ENCODE measurements around the gene MYBPC3. TPM values are rescaled to one million over a fixed set of nuclear protein-coding genes. Genes with fewer than 3 reads are reported as not detected.

The MYBPC3 gene
- total RNA-seq, 2 experiments from 2014 or later: not detected

DNA sequence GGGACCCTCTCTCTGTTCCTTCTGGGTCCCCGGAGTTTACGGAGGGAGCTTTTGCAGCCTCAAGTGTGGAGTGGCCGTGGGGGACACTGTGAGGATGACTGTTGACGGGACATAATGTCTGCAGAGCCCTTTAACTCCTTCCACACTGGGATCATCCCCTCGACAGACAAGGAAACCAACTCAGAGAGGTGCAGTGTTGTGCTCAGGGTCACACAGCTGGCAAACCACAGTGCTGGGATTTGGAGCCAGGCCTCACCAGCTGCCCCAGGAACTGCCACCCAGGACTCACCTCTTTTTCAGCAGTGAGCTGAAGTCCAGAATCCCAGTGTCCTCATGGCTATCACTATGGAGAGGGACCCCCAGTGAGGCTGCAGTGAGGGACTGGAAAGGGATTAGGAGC lies 5.4 kb downstream of the MYBPC3 start:
- ChIA-PET POLR2A (no interaction called here), CTCF (interaction anchor here (1.4 kb wide), 1 partner anchor 10 kb away, joined by 3 read pairs; no protein-coding TSS in a partner anchor)

DNA sequence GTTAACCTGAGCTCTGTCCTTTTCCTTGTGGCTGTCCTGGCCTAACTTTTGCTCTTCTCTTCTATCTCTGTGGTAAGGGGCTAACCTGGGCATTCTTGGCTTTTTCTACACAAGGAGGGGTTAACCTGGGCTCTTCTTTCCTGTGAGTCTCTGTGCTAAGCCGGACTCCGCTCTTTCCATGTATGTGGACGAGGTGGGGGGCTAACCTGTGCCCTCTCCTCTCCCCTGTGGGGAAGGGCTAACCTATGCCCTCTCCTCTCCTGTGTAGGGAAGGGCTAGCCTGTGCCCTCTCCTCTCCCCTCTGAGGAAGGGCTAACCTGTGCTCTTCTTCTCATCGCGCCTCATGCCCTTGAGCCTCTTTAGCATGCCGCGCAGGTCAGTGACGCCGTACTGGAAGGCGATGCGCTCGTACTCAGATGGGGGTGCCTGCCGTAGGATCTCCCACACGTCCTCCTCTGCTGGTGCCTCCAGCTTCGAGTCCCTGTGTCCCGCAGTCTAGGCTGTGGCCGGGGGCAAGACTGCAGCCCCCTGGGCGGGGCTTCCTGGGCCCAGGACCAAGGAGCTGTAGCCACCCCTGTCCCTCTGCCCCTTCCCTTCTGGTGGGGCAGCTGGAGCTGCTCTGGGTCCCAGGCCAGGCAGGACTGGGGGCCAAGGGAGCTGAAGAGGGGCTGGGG lies 6.5 kb downstream of the MYBPC3 start:
- ChIA-PET CTCF (interaction anchor here (1.4 kb wide), 1 partner anchor 9 kb away, joined by 3 read pairs; no protein-coding TSS in a partner anchor), POLR2A (interaction anchor here (0.7 kb wide), 1 partner anchor 232 kb away, joined by 6 read pairs; no protein-coding TSS in a partner anchor)

DNA sequence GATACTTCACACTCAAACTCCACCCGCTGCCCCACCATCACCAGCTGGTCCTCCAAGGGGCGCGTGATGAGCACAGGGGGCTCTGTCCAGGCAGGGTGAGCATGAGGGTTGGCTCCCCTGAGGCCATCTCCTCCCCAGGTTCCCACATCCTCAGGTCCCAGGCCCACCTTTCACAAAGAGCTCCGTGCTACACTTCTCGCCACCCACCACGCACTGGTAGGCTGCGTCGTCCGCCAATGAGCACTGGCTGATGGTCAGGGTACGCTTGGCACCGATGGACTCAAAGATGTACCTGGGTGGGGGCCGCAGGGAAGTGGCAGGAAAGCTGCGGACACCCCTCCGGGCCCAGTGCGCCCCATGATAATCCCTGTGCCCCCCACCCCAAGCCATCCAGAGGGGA lies 9.6 kb downstream of the MYBPC3 start:
- POLR2A ChIA-PET: no interaction called here
- CTCF ChIA-PET: no interaction called here

DNA sequence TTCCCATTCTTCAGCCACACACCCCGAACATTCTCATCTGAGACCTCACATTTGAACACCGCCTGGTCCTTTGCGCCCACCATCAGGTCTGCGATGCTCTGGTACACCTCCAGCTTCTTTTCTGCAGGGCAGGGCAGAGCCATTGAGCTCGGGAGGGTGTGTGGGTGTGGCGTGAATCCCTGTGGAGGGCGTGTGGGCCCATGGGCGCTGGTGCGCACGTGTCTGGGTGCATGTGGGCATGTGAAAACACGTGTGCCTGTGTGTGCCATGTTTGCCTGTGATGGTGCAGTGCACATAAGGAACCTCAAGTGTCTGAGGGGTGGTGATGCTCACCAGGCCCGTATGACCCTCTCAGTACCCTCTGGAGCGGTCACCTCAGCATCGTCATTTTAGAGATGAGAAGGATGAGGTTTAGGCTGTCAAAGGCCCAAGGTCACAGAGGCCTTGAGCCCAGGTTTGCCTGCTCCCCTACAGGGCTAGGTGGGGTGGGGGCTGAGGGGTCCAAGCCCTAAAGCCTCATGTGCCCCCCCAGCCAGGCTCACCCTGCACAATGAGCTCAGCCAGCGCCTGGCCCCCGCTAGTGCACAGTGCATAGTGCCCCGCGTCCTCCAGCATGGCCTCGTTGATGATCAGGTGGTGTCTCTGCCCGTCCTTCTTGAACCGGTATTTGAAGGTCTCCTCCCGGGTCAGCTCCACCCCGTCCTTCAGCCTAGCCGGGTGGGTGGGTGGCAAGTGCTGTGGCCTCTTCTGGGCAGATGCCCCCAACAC lies 10.3 kb downstream of the MYBPC3 start:
- CTCF ChIA-PET: interaction anchor here (0.6 kb wide), 1 partner anchor 48 kb away, joined by 3 read pairs; no protein-coding TSS in a partner anchor
- POLR2A ChIA-PET: no interaction called here

DNA sequence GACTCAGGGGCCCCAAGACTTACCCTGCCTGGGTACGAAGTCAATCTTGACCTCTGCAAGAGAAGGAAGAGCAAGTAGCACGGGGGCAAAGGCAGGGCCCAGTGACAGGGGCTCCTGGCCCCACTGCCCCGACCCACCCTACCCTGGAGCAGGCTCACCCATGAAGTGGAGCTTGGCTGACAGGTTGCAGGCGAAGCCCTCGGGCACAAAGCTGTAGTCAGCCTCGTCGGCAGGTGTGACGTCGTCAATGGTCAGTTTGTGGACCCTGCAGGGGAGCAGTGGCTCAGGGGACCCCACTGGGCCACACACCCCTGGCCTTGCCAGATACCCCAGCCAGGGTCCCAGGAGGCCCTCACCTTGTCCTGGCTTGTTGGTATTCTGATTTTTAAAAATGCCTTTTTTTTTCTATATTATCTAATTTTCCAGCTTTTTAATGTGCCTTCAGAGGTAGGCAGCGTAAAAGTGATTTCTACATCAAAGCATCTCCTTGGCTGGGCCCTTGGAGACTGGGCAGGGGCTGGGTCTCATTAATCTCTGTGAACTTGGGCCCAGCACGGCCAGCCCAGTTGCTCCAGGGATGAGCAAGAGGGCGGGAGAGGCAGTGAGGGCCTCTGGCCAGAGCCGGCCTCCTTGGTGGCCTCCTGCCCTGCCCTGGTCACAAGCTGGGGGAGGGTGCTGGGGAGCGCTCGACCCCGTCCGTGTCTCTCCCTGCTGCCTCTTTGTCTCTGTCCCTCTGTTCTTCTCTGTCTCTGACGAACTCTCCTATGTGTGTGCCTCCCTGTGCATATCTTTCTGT lies 11.3 kb downstream of the MYBPC3 start:
- POLR2A ChIA-PET: no interaction called here
- CTCF ChIA-PET: no interaction called here

DNA sequence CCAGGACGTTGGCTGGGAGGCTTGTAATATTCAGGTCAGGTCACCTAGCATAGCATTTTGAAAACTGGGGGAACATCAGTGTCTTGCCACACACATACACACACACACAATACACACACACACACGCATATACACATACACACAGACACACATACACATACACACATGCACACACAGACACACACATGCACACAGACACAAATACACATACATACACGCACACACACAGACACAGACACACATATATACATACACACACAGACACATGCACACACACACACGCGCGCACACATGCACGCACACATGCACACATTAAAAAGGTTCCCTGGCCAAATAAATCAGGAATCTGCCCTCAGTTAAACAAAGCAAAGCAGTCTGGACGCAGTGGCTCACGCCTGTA lies 12.5 kb downstream of the MYBPC3 start:
- ChIA-PET CTCF (no interaction called here), POLR2A (no interaction called here)

DNA sequence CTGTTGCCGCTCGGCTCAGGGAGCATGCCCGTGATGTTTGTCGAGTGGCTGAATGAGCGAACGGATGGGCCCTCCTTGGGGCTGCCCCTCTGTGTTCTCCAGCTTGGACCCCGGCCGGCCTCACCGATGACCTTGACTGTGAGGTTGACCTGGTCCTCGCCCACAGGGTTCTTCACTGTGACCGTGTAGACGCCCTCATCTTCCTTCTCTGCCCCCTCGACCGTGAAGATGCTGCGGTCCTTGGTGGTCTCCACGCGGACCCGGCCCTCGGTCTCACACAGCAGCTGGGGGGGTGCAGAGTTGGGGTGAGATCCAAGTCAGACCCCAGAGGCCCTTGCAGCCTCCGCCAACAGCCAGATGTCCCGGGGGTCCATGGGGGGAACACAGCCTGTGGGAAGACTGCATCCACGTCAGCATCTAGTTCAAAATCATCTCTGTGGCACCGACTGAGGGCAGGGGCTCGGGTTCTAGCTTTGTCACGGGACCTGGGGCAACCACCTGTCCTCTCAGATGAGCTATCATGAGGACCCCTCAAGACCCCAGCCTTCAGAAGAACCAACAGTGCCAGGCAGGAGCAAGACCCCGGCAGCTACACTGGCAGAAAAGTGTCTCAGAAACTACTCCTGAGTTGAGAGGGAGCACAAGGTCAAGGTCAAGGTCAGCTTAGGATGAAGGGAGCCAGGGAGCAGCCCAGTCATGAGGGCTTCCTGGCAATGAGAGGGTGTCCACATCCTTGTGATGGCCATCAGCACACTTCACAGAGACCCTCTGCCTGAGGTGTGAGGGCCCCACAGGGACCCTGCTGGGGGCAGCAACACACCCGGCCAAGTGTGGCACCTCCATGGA lies 13.9 kb downstream of the MYBPC3 start:
- CTCF ChIA-PET: no interaction called here

DNA sequence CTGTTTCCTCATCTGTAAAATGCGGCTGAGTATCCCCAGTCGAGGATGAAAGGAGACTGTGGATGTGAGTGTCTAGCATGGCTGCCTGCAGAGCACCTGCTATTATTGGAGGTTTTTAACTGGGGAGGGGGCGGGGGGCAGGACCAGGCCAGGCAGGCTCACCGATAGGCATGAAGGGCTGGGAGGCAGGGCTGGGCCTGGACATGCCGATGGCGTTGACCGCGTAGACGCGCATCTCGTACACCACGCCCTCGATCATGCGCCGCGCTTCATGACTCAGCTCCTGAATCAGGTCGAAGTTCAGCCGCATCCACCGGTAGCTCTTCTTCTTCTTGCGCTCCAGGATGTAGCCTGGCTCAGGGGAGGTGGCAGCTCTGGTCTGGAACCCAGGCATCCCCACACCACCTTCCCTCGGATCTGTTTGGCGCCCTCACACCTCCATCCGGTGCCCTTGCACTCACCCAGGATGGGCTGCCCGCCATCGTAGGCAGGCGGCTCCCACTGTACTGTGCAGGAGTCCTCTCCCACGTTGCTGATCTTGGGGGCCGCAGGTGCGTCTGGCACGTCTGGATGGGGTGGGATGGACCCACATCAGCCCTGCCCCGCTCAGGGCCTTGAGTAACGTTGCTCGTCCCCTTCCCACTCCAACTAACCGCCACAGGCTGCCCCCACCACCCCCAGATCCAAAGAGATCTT lies 15.1 kb downstream of the MYBPC3 start:
- ChIA-PET POLR2A (no interaction called here), CTCF (interaction anchor here (0.9 kb wide), 1 partner anchor 10 kb away, joined by 3 read pairs; no protein-coding TSS in a partner anchor)

More for the DNA sequence above, 13.9 kb downstream of the MYBPC3 start:
- POLR2A ChIA-PET: interaction anchor here (0.5 kb wide), 1 partner anchor 76 kb away, joined by 4 read pairs; no protein-coding TSS in a partner anchor

DNA sequence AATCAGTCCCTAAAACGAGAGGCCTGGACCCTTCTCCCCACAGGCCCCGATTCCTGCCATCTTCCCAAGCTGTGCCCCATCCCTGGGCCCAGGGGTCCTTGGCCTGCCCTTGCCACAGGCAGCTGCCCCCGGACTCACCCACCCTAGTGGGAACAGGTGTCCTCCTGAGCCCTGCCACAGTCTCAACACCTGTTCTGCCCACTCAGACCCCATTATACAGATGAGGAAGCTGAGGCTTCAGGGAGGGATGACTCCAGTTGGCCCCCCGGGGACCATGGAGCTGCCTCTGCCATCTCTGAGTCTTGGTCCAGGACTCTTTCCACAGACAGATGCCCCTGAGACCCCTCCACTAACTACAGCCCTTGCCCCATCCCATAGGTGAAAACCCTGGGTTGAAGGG lies 15.9 kb downstream of the MYBPC3 start:
- POLR2A ChIA-PET: no interaction called here
- CTCF ChIA-PET: no interaction called here

DNA sequence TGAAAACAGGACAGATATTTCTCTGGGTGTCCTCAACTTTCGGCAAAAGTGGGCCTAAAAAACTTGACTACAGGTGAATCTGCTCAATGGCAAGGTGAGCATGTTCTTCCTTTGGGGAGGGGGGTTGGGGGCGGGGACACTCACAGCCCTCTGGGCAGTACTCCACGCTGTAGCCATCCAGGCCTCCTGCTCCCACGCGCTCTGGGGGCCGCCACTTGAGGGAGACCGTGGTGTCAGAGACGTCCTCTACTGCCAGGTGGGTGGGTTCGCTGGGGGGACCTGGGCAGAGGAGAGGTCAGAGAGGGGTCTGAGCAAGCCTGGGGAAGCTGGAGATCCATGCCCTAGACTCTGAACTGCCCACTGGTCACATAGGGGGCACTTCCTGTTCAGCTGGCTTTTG lies 16.8 kb downstream of the MYBPC3 start:
- POLR2A ChIA-PET: interaction anchor here (0.5 kb wide), 1 partner anchor 140 kb away, joined by 3 read pairs; no protein-coding TSS in a partner anchor
- CTCF ChIA-PET: no interaction called here

DNA sequence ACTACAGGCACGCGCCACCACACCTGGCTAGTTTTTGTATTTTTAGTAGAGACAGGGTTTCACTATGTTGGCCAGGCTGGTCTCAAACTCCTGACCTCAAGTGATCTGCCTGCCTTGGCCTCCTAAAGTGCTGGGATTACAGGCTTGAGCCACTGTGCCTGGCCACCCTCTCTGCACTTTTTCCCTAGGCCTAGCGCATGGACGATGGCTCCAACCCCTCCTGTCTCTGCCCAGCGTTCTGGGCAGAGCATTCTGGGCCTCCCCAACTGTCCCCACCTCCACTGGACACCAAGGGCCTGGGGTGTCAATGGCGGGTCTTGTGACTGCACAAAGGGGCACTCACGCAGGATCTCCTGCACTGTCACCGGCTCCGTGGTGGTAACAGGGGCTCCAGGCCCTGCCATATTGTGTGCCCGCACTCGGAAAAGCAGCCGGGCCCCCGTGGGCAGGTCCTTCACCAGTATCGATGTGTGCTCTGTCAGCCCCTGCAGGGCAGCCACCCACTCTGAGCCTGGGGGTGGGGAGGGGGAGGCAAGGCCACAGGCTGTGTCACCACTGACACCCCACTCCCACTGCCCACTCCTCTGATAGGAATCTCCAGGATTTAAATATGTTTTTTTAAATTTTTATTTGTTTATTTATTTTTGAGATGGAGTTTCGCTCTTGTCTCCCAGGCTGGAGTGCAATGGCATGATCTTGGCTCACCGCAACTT lies 17.6 kb downstream of the MYBPC3 start:
- ChIA-PET CTCF (interaction anchor here (1.1 kb wide), 1 partner anchor 27 kb away, joined by 4 read pairs; no protein-coding TSS in a partner anchor), POLR2A (interaction anchor here (0.5 kb wide), 1 partner anchor 362 kb away, joined by 6 read pairs; no protein-coding TSS in a partner anchor)

DNA sequence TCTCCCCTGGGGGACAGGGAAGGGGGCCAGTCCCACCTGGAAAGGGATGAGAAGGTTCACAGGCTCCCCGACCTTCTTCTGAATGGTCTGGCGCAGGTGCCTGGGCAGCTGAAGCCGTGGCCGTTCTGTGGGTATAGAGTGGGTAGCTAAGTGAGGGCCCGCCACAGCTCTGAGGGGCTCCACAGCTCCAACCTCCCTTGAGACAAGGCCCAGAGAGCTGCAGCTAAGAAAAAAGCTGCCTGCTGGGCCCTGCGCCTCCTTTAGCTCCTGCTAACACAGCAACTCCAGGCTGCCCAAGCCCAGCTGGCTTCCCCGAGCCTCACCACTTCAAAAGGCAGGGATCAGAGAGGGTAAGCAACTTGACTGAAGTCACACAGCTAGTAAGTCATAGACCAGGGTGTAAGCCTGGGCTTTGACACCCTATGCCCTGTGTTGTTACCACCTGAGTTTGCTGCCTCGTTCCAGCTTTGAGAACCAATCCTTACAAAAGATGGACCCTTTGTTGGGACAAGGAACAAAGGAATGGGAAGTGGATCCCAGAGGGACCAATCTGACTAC lies 18.5 kb downstream of the MYBPC3 start:
- ChIA-PET CTCF (interaction anchor here (0.5 to 1.1 kb wide), 2 partner anchors 14 to 28 kb away, joined by 4 to 6 read pairs; no protein-coding TSS in a partner anchor), POLR2A (interaction anchor here (0.5 kb wide), 1 partner anchor 363 kb away, joined by 6 read pairs; no protein-coding TSS in a partner anchor)

DNA sequence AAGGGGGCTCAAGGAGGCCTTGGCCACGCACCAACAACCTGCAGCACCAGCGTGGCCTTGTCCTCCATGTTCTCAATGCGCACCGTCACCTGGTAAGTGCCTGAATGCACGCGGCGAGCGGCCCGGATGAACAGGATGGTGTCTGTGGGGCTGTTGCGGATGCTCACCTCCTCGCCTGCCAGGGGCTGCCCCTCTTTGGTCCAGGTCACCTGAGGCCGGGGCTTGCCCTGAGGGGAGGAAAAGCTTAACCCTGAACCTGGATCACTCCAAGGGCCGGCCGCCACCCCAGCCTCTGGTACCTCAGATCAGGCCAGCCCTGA lies 19.0 kb downstream of the MYBPC3 start:
- CTCF ChIA-PET: interaction anchor here (1.1 kb wide), 1 partner anchor 29 kb away, joined by 4 read pairs; no protein-coding TSS in a partner anchor
- POLR2A ChIA-PET: no interaction called here

DNA sequence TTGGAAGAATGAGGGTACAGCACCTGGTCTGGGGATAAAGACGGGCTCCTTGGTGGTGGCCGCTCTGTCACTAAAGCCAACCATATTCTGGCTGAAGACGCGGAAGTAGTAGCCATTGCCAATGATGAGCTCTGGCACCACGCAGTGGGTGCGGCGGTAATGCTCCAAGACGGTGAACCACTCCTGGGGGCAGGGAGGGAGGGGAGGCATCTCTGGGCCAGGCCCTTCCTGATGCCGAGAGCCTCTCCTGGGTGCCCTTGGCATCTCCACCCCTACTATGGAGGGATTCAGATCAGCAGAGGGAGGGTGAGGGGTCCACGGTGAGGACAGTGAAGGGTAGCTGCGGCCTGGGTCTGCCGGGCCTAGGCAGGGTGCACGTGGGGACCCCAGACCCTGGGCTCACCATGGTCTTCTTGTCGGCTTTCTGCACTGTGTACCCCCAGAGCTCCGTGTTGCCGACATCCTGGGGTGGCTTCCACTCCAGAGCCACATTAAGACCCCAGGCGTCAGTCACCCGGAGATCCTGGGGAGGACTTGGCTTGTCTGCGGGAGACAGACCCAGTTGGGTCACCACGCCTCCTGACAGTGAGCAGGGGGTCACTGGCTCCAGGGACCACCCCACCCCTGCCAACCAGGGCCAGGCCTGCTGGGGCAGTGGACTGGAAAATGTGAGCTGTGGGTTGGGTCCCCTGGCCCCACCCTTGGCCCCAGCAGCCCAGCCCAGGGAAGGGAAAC lies 19.5 kb downstream of the MYBPC3 start:
- CTCF ChIA-PET: no interaction called here
- POLR2A ChIA-PET: no interaction called here

DNA sequence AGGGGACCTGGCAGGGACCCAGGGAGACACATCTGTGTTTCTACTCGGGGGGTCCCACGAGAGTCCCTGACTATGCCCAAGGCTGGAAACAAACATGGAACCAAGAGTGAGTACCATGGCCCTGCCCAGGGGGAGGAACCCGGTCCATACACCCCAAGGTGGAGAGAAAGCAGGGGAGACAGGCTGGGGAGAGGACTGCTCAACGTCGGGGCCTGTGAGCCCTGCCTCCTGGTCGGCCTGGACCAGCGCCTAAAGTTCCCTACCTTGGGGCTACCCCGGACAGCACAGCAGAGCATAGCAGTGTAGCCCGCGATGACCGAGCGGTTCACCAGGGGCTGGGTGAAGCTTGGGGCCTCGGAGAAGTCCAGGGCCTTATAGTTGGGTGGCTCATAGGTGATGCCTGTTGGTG lies 20.2 kb downstream of the MYBPC3 start:
- POLR2A ChIA-PET: no interaction called here
- CTCF ChIA-PET: no interaction called here

DNA sequence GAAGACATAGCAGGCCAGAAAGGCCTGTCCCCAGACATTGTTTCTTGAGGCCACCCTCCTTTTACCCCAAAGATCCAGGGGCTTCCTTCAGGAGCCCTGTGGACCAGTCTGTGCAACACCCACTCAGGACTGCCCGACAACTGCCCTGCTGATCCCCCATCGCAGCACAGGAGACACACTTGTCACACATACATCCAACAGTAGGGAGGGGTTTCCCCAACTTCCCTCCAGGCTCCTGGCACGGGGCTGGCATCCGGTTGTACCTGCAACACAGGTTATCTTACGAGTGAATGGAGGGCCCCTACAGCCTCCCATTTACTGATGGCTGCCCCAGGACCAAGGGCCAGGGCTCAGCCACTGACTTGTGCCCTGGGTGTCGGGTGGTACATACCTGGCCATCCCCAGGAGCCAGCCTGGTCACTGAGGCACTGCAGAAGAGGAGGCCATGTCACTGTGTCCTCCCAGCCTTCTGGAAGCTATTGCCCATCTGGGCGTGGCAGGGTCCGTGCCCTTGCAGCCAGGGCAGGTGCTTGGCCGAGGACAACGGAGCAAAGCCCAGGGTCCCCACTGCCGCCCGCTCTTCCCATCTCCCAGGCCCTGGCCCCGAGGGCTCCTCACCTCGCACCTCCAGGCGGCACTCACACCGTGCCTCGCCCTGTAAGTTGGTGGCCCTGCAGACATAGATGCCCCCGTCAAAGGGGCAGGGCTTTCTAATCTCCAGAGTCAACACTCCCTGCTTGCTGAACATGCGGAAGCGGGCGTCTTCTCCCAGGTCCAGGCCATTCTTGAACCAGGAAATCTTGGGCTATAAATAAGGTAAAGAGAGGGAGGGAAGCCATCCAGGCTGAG lies 20.8 kb downstream of the MYBPC3 start:
- POLR2A ChIA-PET: no interaction called here
- CTCF ChIA-PET: no interaction called here
